GM23338 (cell line): ENCODE data around the gene F8. TPM values are rescaled to one million over a fixed set of nuclear protein-coding genes. Genes with fewer than 3 reads are reported as not detected.

Experiments used
- ATAC-seq: fragments of 200-7000 bp; cut with Tn5 transposase; 3 replicates; pipeline ENCODE4 v1.9.1; 2020
- DNase-seq: peaks from one replicate; pipeline ENCODE4 v3.0.0-alpha.2; 2015; ENCODE audit warnings: low spot score
- H2AFZ ChIP-seq: fragments of 200-600 bp; sonication (generic); 2 replicates; pipeline ENCODE4 v1.8.0; 2016; ENCODE audit warnings: antibody characterized with exemption, mild to moderate bottlenecking, moderate library complexity
- H3F3A ChIP-seq: fragments of 200-600 bp; sonication (generic); replicated peaks from 2 replicates; pipeline ENCODE4 v1.8.0; 2017; ENCODE audit warnings: antibody characterized with exemption, mixed run types, low read depth
- H3K27ac ChIP-seq: fragments of 200-600 bp; sonication (generic); 2 replicates; pipeline ENCODE4 v1.6.1; 2016; ENCODE audit warnings: low read depth
- H3K27me3 ChIP-seq: fragments of 200-600 bp; sonication (generic); 2 replicates; pipeline ENCODE4 v1.8.0; 2016; ENCODE audit warnings: mild to moderate bottlenecking, mixed run types, moderate library complexity; ENCODE audit not compliant: insufficient read depth
- H3K36me3 ChIP-seq: fragments of 200-600 bp; sonication (generic); 2 replicates; pipeline ENCODE4 v1.8.0; 2016; ENCODE audit warnings: mild to moderate bottlenecking; ENCODE audit not compliant: insufficient read depth
- H3K4me1 ChIP-seq: fragments of 200-600 bp; sonication (generic); 2 replicates; pipeline ENCODE4 v1.8.0; 2016; ENCODE audit warnings: mild to moderate bottlenecking, moderate library complexity; ENCODE audit not compliant: insufficient read depth
- H3K4me2 ChIP-seq: fragments of 200-600 bp; sonication (generic); 2 replicates; pipeline ENCODE4 v1.7.1; 2017; ENCODE audit warnings: mixed run types
- H3K4me3 ChIP-seq: fragments of 200-600 bp; sonication (generic); 2 replicates; pipeline ENCODE4 v1.6.1; 2016; ENCODE audit warnings: mixed run types
- H3K79me2 ChIP-seq: fragments of 200-600 bp; sonication (generic); replicated peaks from 2 replicates; pipeline ENCODE4 v1.8.0; 2017; ENCODE audit warnings: mild to moderate bottlenecking; ENCODE audit not compliant: insufficient read depth
- H3K9me2 ChIP-seq: fragments of 200-600 bp; sonication (generic); 2 replicates; pipeline ENCODE4 v1.8.0; 2017; ENCODE audit not compliant: insufficient read depth
- H4K20me1 ChIP-seq: fragments of 200-600 bp; sonication (generic); replicated peaks from 2 replicates; pipeline ENCODE4 v1.8.0; 2017; ENCODE audit warnings: mild to moderate bottlenecking; ENCODE audit not compliant: insufficient read depth
- H3K27ac Mint-ChIP-seq: 2 replicates; pipeline ENCODE4 v1.8.0; 2020; ENCODE audit warnings: inconsistent platforms, mild to moderate bottlenecking, moderate library complexity, mixed read lengths
- H3K27me3 Mint-ChIP-seq: 3 replicates; pipeline ENCODE4 v1.8.0; 2022; ENCODE audit warnings: low read depth, mild to moderate bottlenecking, moderate library complexity, mixed read lengths, inconsistent platforms; ENCODE audit not compliant: insufficient read depth, poor library complexity
- H3K36me3 Mint-ChIP-seq: 3 replicates; pipeline ENCODE4 v1.8.0; 2021; ENCODE audit warnings: low read depth, mild to moderate bottlenecking, inconsistent platforms, moderate library complexity, mixed read lengths
- H3K4me1 Mint-ChIP-seq: 3 replicates; pipeline ENCODE4 v1.8.0; 2020; ENCODE audit warnings: mild to moderate bottlenecking, inconsistent platforms, mixed read lengths
- H3K4me3 Mint-ChIP-seq: 3 replicates; pipeline ENCODE4 v1.8.0; 2021; ENCODE audit warnings: moderate library complexity, mild to moderate bottlenecking, inconsistent platforms, mixed read lengths
- H3K9me3 Mint-ChIP-seq: 3 replicates; pipeline ENCODE4 v1.8.0; 2020; ENCODE audit warnings: moderate library complexity, mild to moderate bottlenecking, inconsistent platforms, mixed read lengths
- ETS1 ChIP-seq: IDR thresholded peaks from 2 replicates; pipeline ENCODE4 v1.6.1; 2016; ENCODE audit warnings: antibody characterized with exemption
- EZH2 ChIP-seq: fragments of 200-600 bp; sonication (generic); IDR thresholded peaks from one replicate; pipeline ENCODE4 v1.8.0; 2017; ENCODE audit warnings: antibody characterized with exemption, mild to moderate bottlenecking, low read depth; ENCODE audit not compliant: unreplicated experiment
- EZH2phosphoT487 ChIP-seq: fragments of 200-600 bp; sonication (generic); IDR thresholded peaks from one replicate; pipeline ENCODE4 v1.8.1; 2018; ENCODE audit warnings: antibody characterized with exemption; ENCODE audit not compliant: unreplicated experiment
- JUNB ChIP-seq: IDR thresholded peaks from one replicate; pipeline ENCODE4 v1.6.1; 2016; ENCODE audit warnings: antibody characterized with exemption; ENCODE audit not compliant: unreplicated experiment
- NANOG ChIP-seq: IDR thresholded peaks from 2 replicates; pipeline ENCODE4 v1.6.1; 2016; ENCODE audit warnings: antibody characterized with exemption, borderline replicate concordance
- POLR2AphosphoS5 ChIP-seq: IDR thresholded peaks from 2 replicates; pipeline ENCODE4 v1.6.1; 2016; ENCODE audit warnings: antibody characterized with exemption, low read depth
- REST ChIP-seq: IDR thresholded peaks from one replicate; pipeline ENCODE4 v1.6.1; 2018; ENCODE audit warnings: antibody characterized with exemption; ENCODE audit not compliant: unreplicated experiment
- STAT1 ChIP-seq: IDR thresholded peaks from one replicate; pipeline ENCODE4 v1.6.1; 2016; ENCODE audit warnings: antibody characterized with exemption; ENCODE audit not compliant: unreplicated experiment
- ZNF114 ChIP-seq: fragments of 250-450 bp; sonication (Bioruptor Pico); IDR thresholded peaks from 2 replicates; pipeline ENCODE4 v1.5.0; 2020; ENCODE audit warnings: mild to moderate bottlenecking, moderate library complexity
- ZNF331 ChIP-seq: fragments of 250-450 bp; sonication (Bioruptor Pico); IDR thresholded peaks from 2 replicates; pipeline ENCODE4 v1.5.0; 2020; ENCODE audit warnings: low read depth, mild to moderate bottlenecking, moderate library complexity
- polyA plus RNA-seq: library from polyadenylated mRNA; unstranded; fragments of >200 nt; fragmentation: Nextera tagmentation; extraction: Ambion mirVana; gene quantifications from 2 replicates; pipeline ENCODE4 v1.2.1, GENCODE V29; 2016
- total RNA-seq: library from RNA; depleted of rRNA; stranded (reverse); fragments of >200 nt; shearing (Covaris generic); gene quantifications from 2 replicates; pipeline ENCODE4 v1.2.3, GENCODE V29; 2014
- TF ChIP-seq, protein P1 (sequence below): fragments of 250-450 bp; sonication (Bioruptor Pico); IDR thresholded peaks from 2 replicates; pipeline ENCODE4 v1.5.0; 2020; ENCODE audit warnings: mild to moderate bottlenecking, moderate library complexity
- TF ChIP-seq, protein P2 (sequence below), 2 experiments: fragments of 200-600 bp in 1 of 2; sonication (generic) in 1 of 2; conservative IDR thresholded peaks; 2 replicates each; pipeline versions ENCODE4 v1.5.1 to v1.6.1; 2016 to 2017; ENCODE audit warnings: antibody characterized with exemption in 2 of 2, low read depth in 2 of 2, mild to moderate bottlenecking in 2 of 2, moderate library complexity in 1 of 2

Gene F8
- total and polyA plus RNA-seq, 2 experiments from 2014 or later, result 0.70 to 1.8 TPM

DNA sequence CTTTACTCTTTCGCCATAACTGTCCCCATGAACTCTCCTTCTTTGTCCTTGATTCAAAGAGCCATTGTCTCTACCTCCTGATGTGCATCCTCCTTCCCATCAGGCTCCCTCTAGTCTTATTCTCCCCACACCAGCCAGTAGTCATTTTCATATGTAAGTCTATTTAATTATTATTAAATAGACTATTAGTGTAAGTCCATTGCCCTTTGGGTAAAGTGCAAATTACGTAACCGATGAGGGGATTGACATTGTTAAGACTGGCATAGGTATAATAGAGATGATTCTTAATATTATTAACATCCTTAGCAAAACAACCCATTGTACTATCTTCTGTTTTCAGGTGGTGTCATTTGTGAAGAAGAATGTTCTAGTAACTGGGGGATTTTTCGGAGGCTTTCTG lies 31.7 kb upstream of the F8 start (continued):
- TF ChIP-seq ETS1 (no peak), JUNB (no peak), ZNF331 (CRISPR knock-in tag) (no peak)

GRCh38 chrX:155053656-155054055 lies 31.1 kb upstream of the F8 start:
- 0 out of 3 replicates have a peak, but pooled peaks cover 10% of the 10 kb centered on the region for H3K36me3 Mint-ChIP-seq
- ATAC-seq (no peak), DNase-seq (no peak)
- no peaks in the 10 kb centered on the region for H3K9me2 ChIP-seq
- peaks cover 6% of the 10 kb centered on the region; the same call in 2 of the 3 replicates for H3K4me1 Mint-ChIP-seq
- H3K4me3 ChIP-seq, result no peak overlapping the region
- H3K79me2 ChIP-seq, result no peaks in the 10 kb centered on the region
- H3K27me3 Mint-ChIP-seq, result peaks cover 2% of the 10 kb centered on the region
- H3F3A ChIP-seq, result no peaks in the 10 kb centered on the region
- H3K4me3 Mint-ChIP-seq, result no peak overlapping the region
- no peaks in the 10 kb centered on the region for H3K4me1 ChIP-seq
- H3K27ac ChIP-seq, result no peak overlapping the region
- no peak overlapping the region for H3K4me2 ChIP-seq
- no peaks in the 10 kb centered on the region for H4K20me1 ChIP-seq
- no peaks in the 10 kb centered on the region for H3K9me3 Mint-ChIP-seq
- no peak overlapping the region for H2AFZ ChIP-seq
- H3K27me3 ChIP-seq, result no peaks in the 10 kb centered on the region
- no peaks in the 10 kb centered on the region for H3K36me3 ChIP-seq
- no peak overlapping the region for H3K27ac Mint-ChIP-seq
- TF ChIP-seq REST (no peak), ZNF331 (CRISPR knock-in tag) (no peak), EZH2 (no peak), EZH2phosphoT487 (no peak), ZNF114 (CRISPR knock-in tag) (no peak), JUNB (no peak), POLR2AphosphoS5 (no peak), ETS1 (no peak), NANOG (no peak), STAT1 (no peak)
- TF ChIP-seq, protein P1, sequence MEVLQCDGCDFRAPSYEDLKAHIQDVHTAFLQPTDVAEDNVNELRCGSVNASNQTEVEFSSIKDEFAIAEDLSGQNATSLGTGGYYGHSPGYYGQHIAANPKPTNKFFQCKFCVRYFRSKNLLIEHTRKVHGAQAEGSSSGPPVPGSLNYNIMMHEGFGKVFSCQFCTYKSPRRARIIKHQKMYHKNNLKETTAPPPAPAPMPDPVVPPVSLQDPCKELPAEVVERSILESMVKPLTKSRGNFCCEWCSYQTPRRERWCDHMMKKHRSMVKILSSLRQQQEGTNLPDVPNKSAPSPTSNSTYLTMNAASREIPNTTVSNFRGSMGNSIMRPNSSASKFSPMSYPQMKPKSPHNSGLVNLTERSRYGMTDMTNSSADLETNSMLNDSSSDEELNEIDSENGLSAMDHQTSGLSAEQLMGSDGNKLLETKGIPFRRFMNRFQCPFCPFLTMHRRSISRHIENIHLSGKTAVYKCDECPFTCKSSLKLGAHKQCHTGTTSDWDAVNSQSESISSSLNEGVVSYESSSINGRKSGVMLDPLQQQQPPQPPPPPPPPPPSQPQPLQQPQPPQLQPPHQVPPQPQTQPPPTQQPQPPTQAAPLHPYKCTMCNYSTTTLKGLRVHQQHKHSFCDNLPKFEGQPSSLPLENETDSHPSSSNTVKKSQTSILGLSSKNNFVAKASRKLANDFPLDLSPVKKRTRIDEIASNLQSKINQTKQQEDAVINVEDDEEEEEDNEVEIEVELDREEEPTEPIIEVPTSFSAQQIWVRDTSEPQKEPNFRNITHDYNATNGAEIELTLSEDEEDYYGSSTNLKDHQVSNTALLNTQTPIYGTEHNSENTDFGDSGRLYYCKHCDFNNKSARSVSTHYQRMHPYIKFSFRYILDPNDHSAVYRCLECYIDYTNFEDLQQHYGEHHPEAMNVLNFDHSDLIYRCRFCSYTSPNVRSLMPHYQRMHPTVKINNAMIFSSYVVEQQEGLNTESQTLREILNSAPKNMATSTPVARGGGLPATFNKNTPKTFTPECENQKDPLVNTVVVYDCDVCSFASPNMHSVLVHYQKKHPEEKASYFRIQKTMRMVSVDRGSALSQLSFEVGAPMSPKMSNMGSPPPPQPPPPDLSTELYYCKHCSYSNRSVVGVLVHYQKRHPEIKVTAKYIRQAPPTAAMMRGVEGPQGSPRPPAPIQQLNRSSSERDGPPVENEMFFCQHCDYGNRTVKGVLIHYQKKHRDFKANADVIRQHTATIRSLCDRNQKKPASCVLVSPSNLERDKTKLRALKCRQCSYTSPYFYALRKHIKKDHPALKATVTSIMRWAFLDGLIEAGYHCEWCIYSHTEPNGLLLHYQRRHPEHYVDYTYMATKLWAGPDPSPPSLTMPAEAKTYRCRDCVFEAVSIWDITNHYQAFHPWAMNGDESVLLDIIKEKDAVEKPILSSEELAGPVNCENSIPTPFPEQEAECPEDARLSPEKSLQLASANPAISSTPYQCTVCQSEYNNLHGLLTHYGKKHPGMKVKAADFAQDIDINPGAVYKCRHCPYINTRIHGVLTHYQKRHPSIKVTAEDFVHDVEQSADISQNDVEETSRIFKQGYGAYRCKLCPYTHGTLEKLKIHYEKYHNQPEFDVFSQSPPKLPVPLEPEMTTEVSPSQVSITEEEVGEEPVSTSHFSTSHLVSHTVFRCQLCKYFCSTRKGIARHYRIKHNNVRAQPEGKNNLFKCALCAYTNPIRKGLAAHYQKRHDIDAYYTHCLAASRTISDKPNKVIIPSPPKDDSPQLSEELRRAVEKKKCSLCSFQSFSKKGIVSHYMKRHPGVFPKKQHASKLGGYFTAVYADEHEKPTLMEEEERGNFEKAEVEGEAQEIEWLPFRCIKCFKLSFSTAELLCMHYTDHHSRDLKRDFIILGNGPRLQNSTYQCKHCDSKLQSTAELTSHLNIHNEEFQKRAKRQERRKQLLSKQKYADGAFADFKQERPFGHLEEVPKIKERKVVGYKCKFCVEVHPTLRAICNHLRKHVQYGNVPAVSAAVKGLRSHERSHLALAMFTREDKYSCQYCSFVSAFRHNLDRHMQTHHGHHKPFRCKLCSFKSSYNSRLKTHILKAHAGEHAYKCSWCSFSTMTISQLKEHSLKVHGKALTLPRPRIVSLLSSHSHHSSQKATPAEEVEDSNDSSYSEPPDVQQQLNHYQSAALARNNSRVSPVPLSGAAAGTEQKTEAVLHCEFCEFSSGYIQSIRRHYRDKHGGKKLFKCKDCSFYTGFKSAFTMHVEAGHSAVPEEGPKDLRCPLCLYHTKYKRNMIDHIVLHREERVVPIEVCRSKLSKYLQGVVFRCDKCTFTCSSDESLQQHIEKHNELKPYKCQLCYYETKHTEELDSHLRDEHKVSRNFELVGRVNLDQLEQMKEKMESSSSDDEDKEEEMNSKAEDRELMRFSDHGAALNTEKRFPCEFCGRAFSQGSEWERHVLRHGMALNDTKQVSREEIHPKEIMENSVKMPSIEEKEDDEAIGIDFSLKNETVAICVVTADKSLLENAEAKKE (CRISPR knock-in tag), result no peak
- TF ChIP-seq, protein P2, sequence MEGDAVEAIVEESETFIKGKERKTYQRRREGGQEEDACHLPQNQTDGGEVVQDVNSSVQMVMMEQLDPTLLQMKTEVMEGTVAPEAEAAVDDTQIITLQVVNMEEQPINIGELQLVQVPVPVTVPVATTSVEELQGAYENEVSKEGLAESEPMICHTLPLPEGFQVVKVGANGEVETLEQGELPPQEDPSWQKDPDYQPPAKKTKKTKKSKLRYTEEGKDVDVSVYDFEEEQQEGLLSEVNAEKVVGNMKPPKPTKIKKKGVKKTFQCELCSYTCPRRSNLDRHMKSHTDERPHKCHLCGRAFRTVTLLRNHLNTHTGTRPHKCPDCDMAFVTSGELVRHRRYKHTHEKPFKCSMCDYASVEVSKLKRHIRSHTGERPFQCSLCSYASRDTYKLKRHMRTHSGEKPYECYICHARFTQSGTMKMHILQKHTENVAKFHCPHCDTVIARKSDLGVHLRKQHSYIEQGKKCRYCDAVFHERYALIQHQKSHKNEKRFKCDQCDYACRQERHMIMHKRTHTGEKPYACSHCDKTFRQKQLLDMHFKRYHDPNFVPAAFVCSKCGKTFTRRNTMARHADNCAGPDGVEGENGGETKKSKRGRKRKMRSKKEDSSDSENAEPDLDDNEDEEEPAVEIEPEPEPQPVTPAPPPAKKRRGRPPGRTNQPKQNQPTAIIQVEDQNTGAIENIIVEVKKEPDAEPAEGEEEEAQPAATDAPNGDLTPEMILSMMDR (conservative IDR thresholded peaks at IDR 0.05; ENCODE audit: low read depth in 2 of 2), result no peak
